SU-DHL-6 (cell line): ENCODE measurements around the gene RAPGEF3.
A peak's percentile ranks its signal among the peaks of the same experiment; 100 is the strongest.

Experiments used
- H2AFZ ChIP-seq: fragments of 200-600 bp; sonication (generic); 2 replicates; pipeline ENCODE4 v1.6.1; 2014; ENCODE audit warnings: low read depth, mild to moderate bottlenecking, moderate library complexity, mixed read lengths, antibody characterized with exemption, low read length; ENCODE audit not compliant: severe bottlenecking
- H3F3A ChIP-seq: fragments of 200-600 bp; shearing (Covaris generic); 2 replicates; pipeline ENCODE4 v1.6.0; 2016; ENCODE audit warnings: antibody characterized with exemption, mild to moderate bottlenecking; ENCODE audit not compliant: insufficient read depth
- H3K27ac ChIP-seq: fragments of 200-600 bp; sonication (generic); 2 replicates; pipeline ENCODE4 v1.5.1; 2016; ENCODE audit warnings: low read depth, mild to moderate bottlenecking, low read length, moderate library complexity, mixed read lengths
- H3K27me3 ChIP-seq: fragments of 200-600 bp; sonication (generic), shearing (Covaris generic); 2 replicates; pipeline ENCODE4 v1.6.0; 2014; ENCODE audit warnings: mild to moderate bottlenecking, low read length
- H3K36me3 ChIP-seq: fragments of 200-600 bp; sonication (generic); 2 replicates; pipeline ENCODE4 v1.6.1; 2014; ENCODE audit warnings: mild to moderate bottlenecking, low read length, mixed read lengths
- H3K4me2 ChIP-seq: fragments of 300-600, 200-600 bp; shearing (Covaris generic), sonication (generic); 2 replicates; pipeline ENCODE4 v1.6.0; 2014; ENCODE audit warnings: low read length, low read depth, mild to moderate bottlenecking; ENCODE audit not compliant: poor library complexity, severe bottlenecking
- H3K4me3 ChIP-seq: fragments of 200-600 bp; sonication (generic); 2 replicates; pipeline ENCODE4 v1.5.1; 2014; ENCODE audit warnings: antibody characterized with exemption, low read length, mild to moderate bottlenecking, mixed read lengths; ENCODE audit not compliant: insufficient read depth, poor library complexity, severe bottlenecking
- H3K79me2 ChIP-seq: fragments of 200-600 bp; sonication (generic); 2 replicates; pipeline ENCODE4 v1.6.1; 2014; ENCODE audit warnings: mild to moderate bottlenecking, low read length, moderate library complexity; ENCODE audit not compliant: insufficient read depth
- H3K9ac ChIP-seq: fragments of 200-600 bp; sonication (generic); 2 replicates; pipeline ENCODE4 v1.7.0; 2014; ENCODE audit warnings: mild to moderate bottlenecking, low read length
- H3K9me2 ChIP-seq: fragments of 200-600 bp; sonication (generic); replicated peaks from 2 replicates; pipeline ENCODE4 v1.6.1; 2014; ENCODE audit warnings: low read length; ENCODE audit not compliant: insufficient read depth
- H3K9me3 ChIP-seq: fragments of 200-600 bp; sonication (generic); 2 replicates; pipeline ENCODE4 v1.6.1; 2014; ENCODE audit warnings: low read length, mixed read lengths; ENCODE audit not compliant: insufficient read depth
- H4K20me1 ChIP-seq: fragments of 200-600 bp; sonication (generic); 2 replicates; pipeline ENCODE4 v1.6.1; 2014; ENCODE audit warnings: low read depth, mild to moderate bottlenecking, antibody characterized with exemption, low read length, moderate library complexity, mixed read lengths
- CTCF ChIP-seq: fragments of 200-600 bp; sonication (generic); IDR thresholded peaks from one replicate; pipeline ENCODE4 v1.5.1; 2017; ENCODE audit warnings: antibody characterized with exemption, mild to moderate bottlenecking, low read length, moderate library complexity; ENCODE audit not compliant: insufficient read depth, poor library complexity, severe bottlenecking
- EZH2phosphoT487 ChIP-seq: fragments of 200-600 bp; sonication (generic), shearing (Covaris generic); conservative IDR thresholded peaks from 2 replicates; pipeline ENCODE4 v1.6.1; 2018; ENCODE audit warnings: mild to moderate bottlenecking, antibody characterized with exemption, low read length, moderate library complexity, mixed read lengths

The RAPGEF3 gene, protein sequence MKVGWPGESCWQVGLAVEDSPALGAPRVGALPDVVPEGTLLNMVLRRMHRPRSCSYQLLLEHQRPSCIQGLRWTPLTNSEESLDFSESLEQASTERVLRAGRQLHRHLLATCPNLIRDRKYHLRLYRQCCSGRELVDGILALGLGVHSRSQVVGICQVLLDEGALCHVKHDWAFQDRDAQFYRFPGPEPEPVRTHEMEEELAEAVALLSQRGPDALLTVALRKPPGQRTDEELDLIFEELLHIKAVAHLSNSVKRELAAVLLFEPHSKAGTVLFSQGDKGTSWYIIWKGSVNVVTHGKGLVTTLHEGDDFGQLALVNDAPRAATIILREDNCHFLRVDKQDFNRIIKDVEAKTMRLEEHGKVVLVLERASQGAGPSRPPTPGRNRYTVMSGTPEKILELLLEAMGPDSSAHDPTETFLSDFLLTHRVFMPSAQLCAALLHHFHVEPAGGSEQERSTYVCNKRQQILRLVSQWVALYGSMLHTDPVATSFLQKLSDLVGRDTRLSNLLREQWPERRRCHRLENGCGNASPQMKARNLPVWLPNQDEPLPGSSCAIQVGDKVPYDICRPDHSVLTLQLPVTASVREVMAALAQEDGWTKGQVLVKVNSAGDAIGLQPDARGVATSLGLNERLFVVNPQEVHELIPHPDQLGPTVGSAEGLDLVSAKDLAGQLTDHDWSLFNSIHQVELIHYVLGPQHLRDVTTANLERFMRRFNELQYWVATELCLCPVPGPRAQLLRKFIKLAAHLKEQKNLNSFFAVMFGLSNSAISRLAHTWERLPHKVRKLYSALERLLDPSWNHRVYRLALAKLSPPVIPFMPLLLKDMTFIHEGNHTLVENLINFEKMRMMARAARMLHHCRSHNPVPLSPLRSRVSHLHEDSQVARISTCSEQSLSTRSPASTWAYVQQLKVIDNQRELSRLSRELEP

GRCh38 chr12:47758834-47759690 lies at the start of gene RAPGEF3:
TSS of gene RAPGEF3 (minus strand) at chr12:47758880. CDS start at chr12:47758556, 324 bp downstream.
- Histone ChIP-seq H4K20me1 (no peaks in the 10 kb centered on the region), H3K9ac (peak within 1 kb of the TSS; percentile 34; the same call in 1 of the 2 replicates), H3F3A (no peaks in the 10 kb centered on the region), H3K4me3 (peak within 1 kb of the TSS; percentile 47), H3K79me2 (no peaks in the 10 kb centered on the region), H3K27me3 (no peaks in the 10 kb centered on the region), H2AFZ (peak within 1 kb of the TSS; percentile 71), H3K4me2 (peak within 1 kb of the TSS; percentile 66), H3K9me2 (no peaks in the 10 kb centered on the region), H3K36me3 (no peaks in the 10 kb centered on the region), H3K27ac (no peak within 1 kb of the TSS), H3K9me3 (no peaks in the 10 kb centered on the region)
- TF ChIP-seq CTCF (peak; percentile 49), EZH2phosphoT487 (no peak)

DNA sequence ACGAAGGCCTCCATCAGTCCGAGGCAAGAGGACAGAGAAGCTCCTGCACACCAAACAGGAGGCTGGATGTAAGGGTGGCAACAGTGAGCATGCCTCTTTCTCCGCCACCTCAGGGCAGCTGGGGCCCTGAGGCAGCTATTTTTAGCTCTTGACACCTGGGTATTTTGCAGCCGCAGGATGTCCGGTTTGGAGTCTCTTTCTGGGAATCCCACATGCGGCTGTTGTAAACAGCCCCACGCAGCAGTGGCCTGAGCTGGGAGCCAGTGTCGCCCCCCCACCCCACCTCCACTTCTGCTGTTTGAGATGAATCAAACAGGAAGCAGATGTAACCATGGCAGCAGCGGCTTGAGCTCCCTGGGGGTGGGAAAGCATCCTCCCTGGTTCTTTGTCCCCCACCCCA lies 49.4 kb upstream of the RAPGEF3 start:
- no peaks in the 10 kb centered on the region for H3K9me3 ChIP-seq
- H3K27me3 ChIP-seq, result no peaks in the 10 kb centered on the region
- H3K36me3 ChIP-seq, result no peaks in the 10 kb centered on the region
- no peak overlapping the region for H2AFZ ChIP-seq
- TF ChIP-seq EZH2phosphoT487 (no peak), CTCF (no peak)
- no peak overlapping the region for H3K4me3 ChIP-seq
- H3K9me2 ChIP-seq, result no peaks in the 10 kb centered on the region
- H3K9ac ChIP-seq, result peak overlapping the region; percentile 19; the same call in 1 of the 2 replicates
- peak overlapping the region; percentile 52 for H3K27ac ChIP-seq
- peak overlapping the region; percentile 84 for H3K4me2 ChIP-seq
- H3F3A ChIP-seq, result peaks cover 38% of the 10 kb centered on the region
- H4K20me1 ChIP-seq, result no peaks in the 10 kb centered on the region; the same call in 1 of the 2 replicates
- peaks cover 32% of the 10 kb centered on the region for H3K79me2 ChIP-seq

DNA sequence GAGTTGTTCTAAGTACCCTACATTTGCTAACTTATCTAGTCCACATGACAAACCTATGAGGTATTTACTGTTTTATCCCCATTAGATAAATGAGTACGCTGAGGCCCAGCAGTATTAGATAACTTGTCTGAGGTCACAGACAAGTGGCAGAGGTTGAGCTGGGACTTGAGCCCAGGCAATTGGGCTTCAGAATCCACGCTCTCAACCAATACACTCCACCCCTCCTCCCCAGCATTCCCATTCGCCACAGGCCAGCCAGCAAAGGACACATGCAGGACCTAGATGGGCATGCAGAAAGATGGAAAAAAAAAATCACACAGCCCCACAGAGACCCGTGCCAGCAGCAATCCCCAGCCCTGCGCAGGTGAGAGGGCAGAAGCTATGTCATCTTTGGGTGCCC lies 48.7 kb upstream of the RAPGEF3 start:
- Histone ChIP-seq H3K36me3 (no peaks in the 10 kb centered on the region), H4K20me1 (no peaks in the 10 kb centered on the region; the same call in 1 of the 2 replicates)

More for the DNA sequence above, 48.7 kb upstream of the RAPGEF3 start:
- no peak for TF ChIP-seq CTCF
- no peak for TF ChIP-seq EZH2phosphoT487
- Histone ChIP-seq H3K79me2 (peaks cover 27% of the 10 kb centered on the region), H3K4me3 (no peak overlapping the region), H3K9me3 (no peaks in the 10 kb centered on the region), H3K9me2 (no peaks in the 10 kb centered on the region), H3K9ac (no peak overlapping the region), H3K27me3 (no peaks in the 10 kb centered on the region), H2AFZ (no peak overlapping the region), H3K4me2 (no peak overlapping the region), H3K27ac (peak overlapping the region; percentile 52), H3F3A (peaks cover 33% of the 10 kb centered on the region)
